ENCODE results near the gene MAP3K5. TPM values are rescaled to one million over a fixed set of nuclear protein-coding genes. Genes with fewer than 3 reads are reported as not detected.

Gene MAP3K5
- total and polyA plus RNA-seq, 2 of the 8 experiments (the other 6 are each of a cell fraction or from before 2014, with no cell fraction given) = 0.63 to 2.6 TPM

- Histone ChIP-seq H3K4me2 (ENCODE audit: insufficient read depth in 1 of 2, low read depth in 2 of 2, low read length in 2 of 2) (0 out of 4 replicates have a peak overlapping the region, but pooled peaks of 1 of the 2 experiments have one; percentile 43), H3K9me3 (ENCODE audit: insufficient read depth in 2 of 2, low read depth in 1 of 2, low read length in 1 of 2) (no peaks in the 10 kb centered on the region), H2BK12ac (ENCODE audit: low read depth, low read length) (no peak overlapping the region), H3K27ac (ENCODE audit: low read depth, low read length) (no peak overlapping the region), H3K23me2 (ENCODE audit: low read depth, low read length) (peaks cover 1% of the 10 kb centered on the region; the same call in 1 of the 2 replicates), H3K27me3 (replicated peaks in 1 of 4; ENCODE audit: control insufficient read depth in 3 of 4, extremely low read depth in 1 of 4, insufficient read depth in 3 of 4, low read length in 3 of 4) (no peaks in the 10 kb centered on the region), H2AK5ac (ENCODE audit: low read depth, low read length) (no peak overlapping the region), H2BK5ac (ENCODE audit: low read depth, low read length) (no peak overlapping the region), H3K79me2 (ENCODE audit: control insufficient read depth in 1 of 2, insufficient read depth in 2 of 2, low read length in 2 of 2) (peaks cover 8 to 91% of the 10 kb centered on the region in 2 experiments; a peak in 3 of 4 replicates), H4K91ac (replicated peaks; ENCODE audit: insufficient read length, low read length) (no peak overlapping the region), H3K4me3 (ENCODE audit: extremely low read depth in 1 of 4, insufficient read depth in 2 of 4, low read depth in 3 of 4, low read length in 4 of 4) (no peak overlapping the region), H2BK15ac (ENCODE audit: low read length) (no peak overlapping the region), H4K5ac (ENCODE audit: insufficient read length, low read depth, low read length) (no peak overlapping the region), H3K14ac (ENCODE audit: insufficient read length) (no peak overlapping the region), H4K8ac (ENCODE audit: extremely low read depth, insufficient read depth, low read length) (no peak overlapping the region), H4K20me1 (replicated peaks in 1 of 2; ENCODE audit: control insufficient read depth in 1 of 2, insufficient read depth in 2 of 2, low read length in 2 of 2) (peaks cover 0 to 10% of the 10 kb centered on the region in 2 experiments), H3K36me3 (ENCODE audit: control insufficient read depth in 2 of 4, insufficient read depth in 4 of 4, low read length in 3 of 4) (no peaks in the 10 kb centered on the region), H3K79me1 (ENCODE audit: low read depth, low read length) (peaks cover 18% of the 10 kb centered on the region), H3K9ac (replicated peaks in 1 of 4; ENCODE audit: extremely low read depth in 1 of 4, low read depth in 3 of 4, low read length in 3 of 4) (no peak overlapping the region), H3K23ac (ENCODE audit: insufficient read length) (no peak overlapping the region), H2BK20ac (ENCODE audit: low read length) (no peak overlapping the region), H3K4ac (replicated peaks; ENCODE audit: insufficient read length, low read depth, low read length) (no peak overlapping the region), H3K18ac (ENCODE audit: extremely low read depth, low read length) (no peak overlapping the region), H3K56ac (replicated peaks; ENCODE audit: insufficient read length, low read depth, low read length) (no peak overlapping the region), H3K4me1 (replicated peaks in 1 of 4; ENCODE audit: control insufficient read depth in 3 of 4, insufficient read depth in 4 of 4, low read length in 3 of 4) (peaks cover 18 to 36% (median 29%) of the 10 kb centered on the region in 4 experiments), H2BK120ac (replicated peaks; ENCODE audit: low read depth, low read length) (no peak overlapping the region), H2AFZ (ENCODE audit: low read length) (no peak overlapping the region)
- WGBS, 2 experiments (ENCODE audit: extremely low coverage in 1 of 2, insufficient coverage in 1 of 2, insufficient read length in 1 of 2, insufficient replicate concordance in 2 of 2, low coverage in 1 of 2, low lambda C conversion rate in 2 of 2, missing lambda C conversion rate in 1 of 2) = 85% methylated on average over 2 of the region's 2 CpGs; no CpG with 5 or more reads in 1 of the 2 experiments
- FAIRE-seq (no peak), DNase-seq (ENCODE audit: low read depth in 1 of 2, low spot score in 2 of 2) (no peak)
- ChIA-PET POLR2A (ENCODE audit: partially characterized antibody) (no interaction called here), CTCF (ENCODE audit: partially characterized antibody) (interaction anchor here (0.9 to 4.6 kb wide), 7 partner anchors 9 to 90 kb away, joined by 3 to 22 read pairs (median 8); partner anchors contain the start of gene MAP7)
- no peak for TF ChIP-seq MAFK (IDR thresholded peaks at IDR 0.05; ENCODE audit: low read depth, low read length)
- TF ChIP-seq YY1 (IDR thresholded peaks at IDR 0.05; ENCODE audit: low read depth, low read length) = no peak
Measured at GRCh38 chr6:136524339-136524935, 267.8 kb downstream of the MAP3K5 start.

All from H1 (cell line).